Activated T-helper 17 cell treated with anti-CD3 and anti-CD28 coated beads, Interleukin-2, amount 50 U/mL, for 72 hours (primary cell): ENCODE data around the gene MGA. TPM values are rescaled to one million over a fixed set of nuclear protein-coding genes. Genes with fewer than 3 reads are reported as not detected.

Experiments
- ATAC-seq: fragments of 150-1000 bp; cut with Tn5 transposase; replicated peaks from 2 replicates; pipeline ENCODE4 v1.10.0; 2021; ENCODE audit warnings: mild to moderate bottlenecking, moderate library complexity
- H3K27ac Mint-ChIP-seq: one replicate; pipeline ENCODE4 v1.8.0; 2022; ENCODE audit warnings: mixed read lengths
- H3K27me3 Mint-ChIP-seq: one replicate; pipeline ENCODE4 v1.8.0; 2022; ENCODE audit warnings: mixed read lengths
- H3K36me3 Mint-ChIP-seq: one replicate; pipeline ENCODE4 v1.8.0; 2022; ENCODE audit warnings: low read depth, mild to moderate bottlenecking, mixed read lengths
- H3K4me1 Mint-ChIP-seq: one replicate; pipeline ENCODE4 v1.8.0; 2022; ENCODE audit warnings: mixed read lengths
- H3K4me3 Mint-ChIP-seq: one replicate; pipeline ENCODE4 v1.8.0; 2022; ENCODE audit warnings: mild to moderate bottlenecking, mixed read lengths
- H3K9me3 Mint-ChIP-seq: one replicate; pipeline ENCODE4 v1.8.0; 2022; ENCODE audit warnings: mixed read lengths
- total RNA-seq, 2 donors: library from RNA; stranded (reverse); gene quantifications; one replicate each; pipeline ENCODE4 v1.2.3, GENCODE V29; 2022

Gene MGA
- total RNA-seq, 2 donors from 2014 or later: 36.4 to 36.6 TPM

DNA sequence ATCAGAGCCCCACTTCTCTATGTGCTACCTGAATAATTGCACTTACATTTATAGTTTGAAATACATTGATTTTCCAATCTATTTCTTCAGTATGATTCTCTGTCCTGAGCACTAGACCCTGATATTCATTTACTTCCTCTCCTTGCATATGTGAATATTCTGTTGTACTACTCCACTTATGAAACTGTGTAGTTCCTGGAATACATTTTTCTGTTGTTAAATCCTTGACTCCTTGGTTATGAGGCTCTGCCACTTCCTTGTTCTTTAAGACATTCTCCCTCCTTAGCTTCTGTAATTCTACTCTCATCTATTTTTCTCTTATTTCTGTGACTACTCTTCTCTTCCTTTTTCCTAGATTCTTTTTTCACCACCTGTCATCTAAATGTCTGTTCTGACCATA lies 12.9 kb upstream of the MGA start:
- Mint-ChIP-seq H3K9me3 (no peaks in the 10 kb centered on the region), H3K36me3 (no peaks in the 10 kb centered on the region), H3K27ac (no peak overlapping the region), H3K4me3 (no peak overlapping the region), H3K4me1 (no peaks in the 10 kb centered on the region), H3K27me3 (no peaks in the 10 kb centered on the region)
- ATAC-seq: no peak

- no peak for ATAC-seq
- H3K9me3 Mint-ChIP-seq: no peaks in the 10 kb centered on the region
- no peaks in the 10 kb centered on the region for H3K4me1 Mint-ChIP-seq
These were observed 12.1 kb upstream of the MGA start for GRCh38 chr15:41648097-41648496.

GRCh38 chr15:41648770-41649169 lies 11.4 kb upstream of the MGA start:
- H3K4me1 Mint-ChIP-seq: no peaks in the 10 kb centered on the region
- no peak overlapping the region for H3K27ac Mint-ChIP-seq
- no peak overlapping the region for H3K4me3 Mint-ChIP-seq
- H3K27me3 Mint-ChIP-seq: no peaks in the 10 kb centered on the region
- no peaks in the 10 kb centered on the region for H3K9me3 Mint-ChIP-seq
- no peaks in the 10 kb centered on the region for H3K36me3 Mint-ChIP-seq
- no peak for ATAC-seq

More at GRCh38 chr15:41648097-41648496, 12.1 kb upstream of the MGA start:
- no peak overlapping the region for H3K27ac Mint-ChIP-seq
- no peaks in the 10 kb centered on the region for H3K27me3 Mint-ChIP-seq
- no peak overlapping the region for H3K4me3 Mint-ChIP-seq
- H3K36me3 Mint-ChIP-seq: no peaks in the 10 kb centered on the region

DNA sequence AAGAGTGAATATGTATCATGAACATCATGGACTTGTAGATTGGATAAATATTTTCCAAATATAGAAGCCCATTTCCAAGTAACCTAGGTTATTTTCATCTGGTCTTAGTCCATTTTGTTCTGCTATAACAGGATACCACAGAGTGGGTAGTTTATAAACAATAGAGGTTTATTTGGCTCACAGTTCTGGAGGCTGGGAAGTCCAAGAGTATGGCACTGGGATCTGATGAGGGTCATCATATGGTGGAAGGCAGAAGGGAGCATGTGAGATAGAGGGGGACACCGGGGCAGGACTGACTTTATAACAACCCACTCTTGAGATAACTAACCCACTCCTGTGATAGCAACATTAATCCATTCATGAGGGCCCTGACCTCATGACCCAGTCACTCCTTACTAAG lies 9.4 kb upstream of the MGA start:
- Mint-ChIP-seq H3K36me3 (no peaks in the 10 kb centered on the region), H3K27ac (no peak overlapping the region), H3K27me3 (no peaks in the 10 kb centered on the region), H3K4me1 (no peaks in the 10 kb centered on the region), H3K4me3 (no peak overlapping the region), H3K9me3 (no peaks in the 10 kb centered on the region)
- ATAC-seq: no peak

GRCh38 chr15:41651373-41651772 lies 8.8 kb upstream of the MGA start:
- Mint-ChIP-seq H3K4me3 (no peak overlapping the region), H3K9me3 (no peaks in the 10 kb centered on the region), H3K27ac (no peak overlapping the region), H3K36me3 (no peaks in the 10 kb centered on the region), H3K27me3 (no peaks in the 10 kb centered on the region), H3K4me1 (no peaks in the 10 kb centered on the region)
- ATAC-seq: no peak

DNA sequence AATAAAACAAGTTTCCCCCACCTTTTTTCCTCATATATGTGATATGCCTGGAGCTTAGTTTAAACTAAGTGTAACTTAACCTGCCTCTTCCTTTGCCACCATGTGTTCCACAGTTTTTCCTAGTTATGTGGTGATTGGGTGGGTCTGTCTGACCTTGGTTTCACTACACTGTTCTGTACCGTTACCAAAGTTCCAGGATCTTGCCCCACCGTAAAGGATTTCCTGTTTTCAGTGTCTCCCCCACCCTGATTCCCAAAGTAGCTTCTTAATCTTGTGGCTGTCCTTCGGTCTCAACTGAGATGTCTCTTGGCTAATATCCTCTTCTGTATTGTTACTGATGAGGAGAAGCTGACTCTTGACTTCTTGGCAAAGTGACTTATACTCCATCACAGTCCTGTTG lies 6.4 kb upstream of the MGA start:
- H3K36me3 Mint-ChIP-seq: no peaks in the 10 kb centered on the region
- H3K27ac Mint-ChIP-seq: no peak overlapping the region
- ATAC-seq: no peak
- H3K4me1 Mint-ChIP-seq: no peaks in the 10 kb centered on the region
- no peak overlapping the region for H3K4me3 Mint-ChIP-seq
- no peaks in the 10 kb centered on the region for H3K9me3 Mint-ChIP-seq
- H3K27me3 Mint-ChIP-seq: no peaks in the 10 kb centered on the region

- H3K9me3 Mint-ChIP-seq: peaks cover under 1% of the 10 kb centered on the region
- no peak overlapping the region for H3K4me3 Mint-ChIP-seq
- no peak overlapping the region for H3K27ac Mint-ChIP-seq
- H3K27me3 Mint-ChIP-seq: no peaks in the 10 kb centered on the region
- peaks cover under 1% of the 10 kb centered on the region for H3K4me1 Mint-ChIP-seq
- peaks cover 8% of the 10 kb centered on the region for H3K36me3 Mint-ChIP-seq
- ATAC-seq: no peak
These were observed 4.5 kb upstream of the MGA start for GRCh38 chr15:41655716-41656115.

- Mint-ChIP-seq H3K9me3 (peaks cover 5% of the 10 kb centered on the region), H3K27ac (no peak overlapping the region), H3K27me3 (no peaks in the 10 kb centered on the region), H3K36me3 (peaks cover 12% of the 10 kb centered on the region), H3K4me1 (peaks cover 5% of the 10 kb centered on the region), H3K4me3 (no peak overlapping the region)
- ATAC-seq: no peak
These were observed 4.0 kb upstream of the MGA start for GRCh38 chr15:41656188-41656587.

- H3K27ac Mint-ChIP-seq: no peak overlapping the region
- no peak for ATAC-seq
- H3K4me1 Mint-ChIP-seq: peaks cover 15% of the 10 kb centered on the region
- no peaks in the 10 kb centered on the region for H3K27me3 Mint-ChIP-seq
- peaks cover 20% of the 10 kb centered on the region for H3K36me3 Mint-ChIP-seq
- H3K9me3 Mint-ChIP-seq: peaks cover 8% of the 10 kb centered on the region
- H3K4me3 Mint-ChIP-seq: peak overlapping the region; percentile 99
These were observed 1.5 kb upstream of the MGA start for GRCh38 chr15:41658689-41659088.

- Mint-ChIP-seq H3K27ac (no peak overlapping the region), H3K27me3 (no peaks in the 10 kb centered on the region), H3K36me3 (peaks cover 20% of the 10 kb centered on the region), H3K4me1 (peaks cover 15% of the 10 kb centered on the region), H3K9me3 (peaks cover 8% of the 10 kb centered on the region), H3K4me3 (peak overlapping the region; percentile 99)
- ATAC-seq: no peak
These were observed 1.0 kb upstream of the MGA start for GRCh38 chr15:41659190-41659589.

GRCh38 chr15:41659855-41660234 lies 360 bp upstream of the MGA start:
- Mint-ChIP-seq H3K36me3 (peaks cover 20% of the 10 kb centered on the region), H3K4me1 (peaks cover 15% of the 10 kb centered on the region), H3K9me3 (peaks cover 8% of the 10 kb centered on the region), H3K4me3 (peak overlapping the region; percentile 99), H3K27ac (peak overlapping the region; percentile 97), H3K27me3 (no peaks in the 10 kb centered on the region)
- ATAC-seq: peak; percentile 10

DNA sequence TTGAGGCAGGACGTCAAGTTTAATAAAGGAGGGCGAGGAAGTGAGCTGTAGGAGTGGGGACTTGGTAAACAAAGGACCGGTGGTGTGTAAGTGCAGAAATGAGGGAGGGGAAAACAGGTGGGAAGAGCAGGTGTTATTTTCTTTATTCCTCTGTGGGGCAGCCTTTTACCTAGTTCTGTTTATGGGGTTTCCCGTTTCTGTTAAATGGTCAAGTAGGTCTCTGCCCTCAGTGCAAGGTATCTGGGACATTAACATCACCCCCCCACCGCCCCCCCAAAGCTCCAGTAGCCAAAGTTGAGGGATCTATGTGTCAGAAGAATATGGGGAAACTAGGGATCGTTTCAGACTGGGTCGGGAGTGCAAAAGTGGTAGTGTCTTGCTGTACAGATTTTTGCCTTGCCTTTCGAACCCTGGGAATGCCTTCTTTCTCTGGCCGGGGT lies 893 bp downstream of the MGA start:
- ATAC-seq: no peak
- peak overlapping the region; percentile 97 for H3K27ac Mint-ChIP-seq
- peaks cover 15% of the 10 kb centered on the region for H3K4me1 Mint-ChIP-seq
- H3K27me3 Mint-ChIP-seq: no peaks in the 10 kb centered on the region
- peaks cover 20% of the 10 kb centered on the region for H3K36me3 Mint-ChIP-seq
- peaks cover 8% of the 10 kb centered on the region for H3K9me3 Mint-ChIP-seq
- H3K4me3 Mint-ChIP-seq: peak overlapping the region; percentile 99

- peak; percentile 37 for ATAC-seq
- H3K27ac Mint-ChIP-seq: peak overlapping the region; percentile 97
- H3K4me1 Mint-ChIP-seq: peaks cover 18% of the 10 kb centered on the region
- peaks cover 20% of the 10 kb centered on the region for H3K36me3 Mint-ChIP-seq
- H3K4me3 Mint-ChIP-seq: peak overlapping the region; percentile 99
- peaks cover 8% of the 10 kb centered on the region for H3K9me3 Mint-ChIP-seq
- no peaks in the 10 kb centered on the region for H3K27me3 Mint-ChIP-seq
These were observed 1.5 kb downstream of the MGA start for GRCh38 chr15:41661518-41662225.

DNA sequence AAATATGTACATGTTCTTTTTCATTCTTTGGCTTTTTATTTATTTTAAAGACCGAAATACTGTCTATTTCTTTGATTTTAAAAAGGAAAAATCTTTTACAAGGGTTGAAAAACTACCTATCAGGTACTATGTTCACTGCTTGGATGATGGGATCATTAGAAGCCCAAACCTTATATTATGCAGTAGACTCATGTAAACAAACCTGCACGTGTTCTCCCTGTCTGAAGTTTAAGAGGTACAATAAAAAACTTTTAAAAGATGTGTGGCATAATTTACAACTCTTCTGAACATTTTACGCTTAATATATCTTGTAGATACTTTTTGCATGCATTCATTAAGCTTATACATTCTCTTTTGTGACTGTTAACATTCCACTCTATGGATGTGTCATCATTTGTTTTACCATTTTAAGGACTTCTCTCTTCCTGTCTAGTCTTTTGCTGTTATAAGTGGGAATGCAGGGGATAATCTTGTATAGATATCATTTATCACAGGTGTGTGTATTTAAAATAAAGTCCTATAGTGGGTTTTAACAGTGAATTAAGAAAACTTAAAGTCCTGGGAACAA lies 6.2 kb downstream of the MGA start:
- H3K36me3 Mint-ChIP-seq: peaks cover 32% of the 10 kb centered on the region
- H3K4me1 Mint-ChIP-seq: peaks cover 14% of the 10 kb centered on the region

DNA sequence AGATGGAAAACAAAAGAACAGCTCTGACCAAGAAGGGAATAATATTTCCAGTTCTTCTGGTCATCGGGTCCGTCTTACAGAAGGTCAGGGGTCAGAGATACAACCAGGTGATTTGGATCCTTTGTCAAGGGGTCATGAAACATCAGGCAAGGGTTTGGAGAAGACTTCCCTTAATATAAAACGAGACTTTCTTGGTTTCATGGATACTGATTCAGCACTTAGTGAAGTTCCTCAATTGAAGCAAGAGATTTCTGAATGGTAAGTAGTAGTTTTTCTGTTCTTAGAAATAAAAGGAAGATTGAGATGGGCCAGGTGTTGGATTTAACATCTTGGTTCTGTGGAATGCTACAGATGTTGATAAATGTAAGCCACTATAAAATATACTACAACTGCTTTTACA lies 9.5 kb downstream of the MGA start:
- ATAC-seq: no peak
- H3K36me3 Mint-ChIP-seq: peaks cover 52% of the 10 kb centered on the region
- no peak overlapping the region for H3K27ac Mint-ChIP-seq
- no peak overlapping the region for H3K4me3 Mint-ChIP-seq
- peaks cover 12% of the 10 kb centered on the region for H3K4me1 Mint-ChIP-seq
- H3K9me3 Mint-ChIP-seq: no peaks in the 10 kb centered on the region
- H3K27me3 Mint-ChIP-seq: no peaks in the 10 kb centered on the region

More for the DNA sequence above, 6.2 kb downstream of the MGA start:
- Mint-ChIP-seq H3K9me3 (peaks cover under 1% of the 10 kb centered on the region), H3K27me3 (no peaks in the 10 kb centered on the region), H3K27ac (peak overlapping the region; percentile 21), H3K4me3 (no peak overlapping the region)
- ATAC-seq: no peak
